ENCODE results near the gene ITPRID1.

- TF ChIP-seq, protein P1, sequence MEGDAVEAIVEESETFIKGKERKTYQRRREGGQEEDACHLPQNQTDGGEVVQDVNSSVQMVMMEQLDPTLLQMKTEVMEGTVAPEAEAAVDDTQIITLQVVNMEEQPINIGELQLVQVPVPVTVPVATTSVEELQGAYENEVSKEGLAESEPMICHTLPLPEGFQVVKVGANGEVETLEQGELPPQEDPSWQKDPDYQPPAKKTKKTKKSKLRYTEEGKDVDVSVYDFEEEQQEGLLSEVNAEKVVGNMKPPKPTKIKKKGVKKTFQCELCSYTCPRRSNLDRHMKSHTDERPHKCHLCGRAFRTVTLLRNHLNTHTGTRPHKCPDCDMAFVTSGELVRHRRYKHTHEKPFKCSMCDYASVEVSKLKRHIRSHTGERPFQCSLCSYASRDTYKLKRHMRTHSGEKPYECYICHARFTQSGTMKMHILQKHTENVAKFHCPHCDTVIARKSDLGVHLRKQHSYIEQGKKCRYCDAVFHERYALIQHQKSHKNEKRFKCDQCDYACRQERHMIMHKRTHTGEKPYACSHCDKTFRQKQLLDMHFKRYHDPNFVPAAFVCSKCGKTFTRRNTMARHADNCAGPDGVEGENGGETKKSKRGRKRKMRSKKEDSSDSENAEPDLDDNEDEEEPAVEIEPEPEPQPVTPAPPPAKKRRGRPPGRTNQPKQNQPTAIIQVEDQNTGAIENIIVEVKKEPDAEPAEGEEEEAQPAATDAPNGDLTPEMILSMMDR (conservative IDR thresholded peaks at IDR 0.05) = no peak
- TF ChIP-seq EZH2 (IDR thresholded peaks at IDR 0.05; ENCODE audit: low read depth) = no peak
Measured at GRCh38 chr7:31553661-31554081, 39.8 kb downstream of the ITPRID1 start.
